HepG2 (cell line): Measurements from ENCODE around the gene RAB2B. TPM values are rescaled to one million over a fixed set of nuclear protein-coding genes. Genes with fewer than 3 reads are reported as not detected.

Experiments
- ATAC-seq: fragments of 200-7000 bp; cut with Tn5 transposase; 3 replicates; pipeline ENCODE4 v1.9.1; 2020; ENCODE audit warnings: mild to moderate bottlenecking, moderate library complexity
- BruUV-seq: library from RNA; stranded (reverse); fragments of 400-500 nt; replicated peaks from 2 replicates; lab custom pipeline; 2021; lab: Mats Ljungman, UMichigan
- CTCF ChIA-PET: fragments of 300-600 bp; formaldehyde crosslinking; extraction: SDS; loops from one replicate; lab custom pipeline; 2021; ENCODE audit warnings: low total read pairs, inconsistent platforms, low intra/inter-chr PET ratio; lab: Yijun Ruan, JAX
- POLR2A ChIA-PET: fragments of 350-600 bp; sonication (Branson Sonifier 250); formaldehyde crosslinking; loops from one replicate; lab custom pipeline; 2020; ENCODE audit warnings: antibody characterized with exemption, inconsistent platforms; lab: Yijun Ruan, JAX
- DNase-seq: peaks from one replicate; pipeline ENCODE4 v3.0.0-alpha.2; 2015; ENCODE audit warnings: low spot score
- FAIRE-seq: peaks from 3 replicates; lab custom pipeline; 2011; peaks lifted over from hg19 to GRCh38; lab: Jason Lieb, UNC
- H2AFZ ChIP-seq: one replicate; pipeline ENCODE4 v1.6.1; 2011; ENCODE audit warnings: low read length, inconsistent platforms
- H3K27ac ChIP-seq: fragments of 300-600 bp; 3 replicates; pipeline ENCODE4 v1.8.0; 2011; ENCODE audit warnings: mixed run types, mild to moderate bottlenecking, mixed read lengths, low read length, inconsistent platforms; ENCODE audit not compliant: insufficient read depth; ENCODE audit errors: extremely low read length
- H3K27me3 ChIP-seq, 2 experiments: fragments of 200-600 bp in 1 of 2; 2 replicates in 1 of 2; 3 replicates in 1 of 2; pipeline versions ENCODE4 v1.6.0 to v1.8.0; 2011; ENCODE audit warnings: low read length in 2 of 2, mild to moderate bottlenecking in 2 of 2, moderate library complexity in 2 of 2, inconsistent platforms in 1 of 2; ENCODE audit not compliant: insufficient read depth in 2 of 2, control insufficient read depth in 1 of 2
- H3K36me3 ChIP-seq, 2 experiments: fragments of 200-600 bp in 1 of 2; replicated peaks in 1 of 2; 2 replicates in 1 of 2; 3 replicates in 1 of 2; pipeline versions ENCODE4 v1.5.1 to v1.8.0; 2011; ENCODE audit warnings: low read length in 2 of 2, inconsistent platforms in 1 of 2; ENCODE audit not compliant: insufficient read depth in 2 of 2, control insufficient read depth in 1 of 2
- H3K4me1 ChIP-seq: 2 replicates; pipeline ENCODE4 v1.5.1; 2012; ENCODE audit warnings: low read length, inconsistent platforms; ENCODE audit not compliant: insufficient read depth
- H3K4me2 ChIP-seq: 2 replicates; pipeline ENCODE4 v1.6.0; 2011; ENCODE audit warnings: low read depth, low read length, inconsistent platforms
- H3K4me3 ChIP-seq, 3 experiments: fragments of 200-600 bp in 1 of 3; sonication (generic), shearing (Covaris generic) in 1 of 3; replicated peaks in 1 of 3; 2 replicates each; pipeline ENCODE4 v1.5.1; 2011 to 2016; ENCODE audit warnings: low read length in 3 of 3, inconsistent platforms in 2 of 3, low read depth in 2 of 3, mild to moderate bottlenecking in 2 of 3, control low read depth in 1 of 3, mixed read lengths in 1 of 3; ENCODE audit not compliant: insufficient read depth in 1 of 3
- H3K79me2 ChIP-seq: one replicate; pipeline ENCODE4 v1.6.1; 2011; ENCODE audit warnings: low read length, inconsistent platforms; ENCODE audit not compliant: insufficient read depth
- H3K9ac ChIP-seq: 2 replicates; pipeline ENCODE4 v1.6.0; 2011; ENCODE audit warnings: mild to moderate bottlenecking, low read depth, low read length, inconsistent platforms; ENCODE audit not compliant: insufficient read depth
- H3K9me3 ChIP-seq: 2 replicates; pipeline ENCODE4 v1.5.1; 2012; ENCODE audit warnings: mild to moderate bottlenecking, low read length
- H4K20me1 ChIP-seq: 2 replicates; pipeline ENCODE4 v1.6.0; 2011; ENCODE audit warnings: inconsistent platforms, mild to moderate bottlenecking, low read length, moderate library complexity; ENCODE audit not compliant: insufficient read depth
- BORCS8-MEF2B ChIP-seq: sonication (generic); formaldehyde crosslinking; IDR thresholded peaks from 2 replicates; pipeline ENCODE4 v1.8.0; 2022; ENCODE audit warnings: mild to moderate bottlenecking, missing genetic modification reagents
- GFI1 ChIP-seq: sonication (generic); formaldehyde crosslinking; IDR thresholded peaks from 2 replicates; pipeline ENCODE4 v1.5.0; 2020; ENCODE audit warnings: missing genetic modification reagents, mild to moderate bottlenecking, borderline replicate concordance
- NFYB ChIP-seq: sonication (generic); formaldehyde crosslinking; IDR thresholded peaks from 2 replicates; pipeline ENCODE4 v1.4.0; 2020; ENCODE audit warnings: missing genetic modification reagents
- NR2F2 ChIP-seq: IDR thresholded peaks from 2 replicates; pipeline ENCODE4 v1.6.1; 2012; ENCODE audit warnings: low read depth, inconsistent platforms, borderline replicate concordance
- PHF20 ChIP-seq: sonication (generic); formaldehyde crosslinking; IDR thresholded peaks from 2 replicates; pipeline ENCODE4 v1.5.0; 2020; ENCODE audit warnings: mild to moderate bottlenecking, missing genetic modification reagents
- POLR2AphosphoS5 ChIP-seq: IDR thresholded peaks from 2 replicates; pipeline ENCODE4 v1.6.1; 2012; ENCODE audit warnings: low read depth, low read length
- RAD21 ChIP-seq: fragments of 450-650 bp; formaldehyde crosslinking; IDR thresholded peaks from 2 replicates; pipeline ENCODE4 v1.5.0; 2020; ENCODE audit warnings: mild to moderate bottlenecking
- RARA ChIP-seq: IDR thresholded peaks from 2 replicates; pipeline ENCODE4 v1.6.1; 2016; ENCODE audit warnings: missing genetic modification reagents, missing compliant biosample characterization
- RFX1 ChIP-seq: fragments of 450-650 bp; IDR thresholded peaks from 2 replicates; pipeline ENCODE4 v1.6.1; 2017
- SYNCRIP ChIP-seq: fragments of 200-400 bp; formaldehyde crosslinking; IDR thresholded peaks from 2 replicates; pipeline ENCODE4 v1.6.1; 2018; ENCODE audit warnings: mild to moderate bottlenecking, low read depth, low read length; ENCODE audit not compliant: insufficient read depth
- TBX2 ChIP-seq: sonication (generic); formaldehyde crosslinking; IDR thresholded peaks from 2 replicates; pipeline ENCODE4 v1.5.0; 2020; ENCODE audit warnings: missing genetic modification reagents, mild to moderate bottlenecking, borderline replicate concordance
- TRIM24 ChIP-seq: sonication (generic); formaldehyde crosslinking; IDR thresholded peaks from 2 replicates; pipeline ENCODE4 v1.8.0; 2022; ENCODE audit warnings: mild to moderate bottlenecking, missing genetic modification reagents
- ZNF10 ChIP-seq: sonication (generic); formaldehyde crosslinking; IDR thresholded peaks from 2 replicates; pipeline ENCODE4 v1.4.0; 2020; ENCODE audit warnings: mild to moderate bottlenecking, low read depth, missing genetic modification reagents, borderline replicate concordance
- ZNF251 ChIP-seq: sonication (generic); formaldehyde crosslinking; IDR thresholded peaks from 2 replicates; pipeline ENCODE4 v1.9.0; 2021; ENCODE audit warnings: mild to moderate bottlenecking, missing genetic modification reagents
- ZNF282 ChIP-seq: fragments of 450-650 bp; IDR thresholded peaks from 2 replicates; pipeline ENCODE4 v1.6.1; 2018; ENCODE audit not compliant: partially characterized antibody
- WGBS: methylation state at CpG from one replicate; pipeline ENCODE4 v1.1.6; 2017; ENCODE audit warnings: low lambda C conversion rate; 5-methylcytosine and 5-hydroxymethylcytosine counted together
- in situ Hi-C: cut with HindIII; loops from 2 replicates; pipeline ENCODE4 v1.10.0; 2017; ENCODE audit warnings: low pct_unique_long_range_greater_than_20kb; ENCODE audit not compliant: extremely low pct_ligation_motif_present
- intact Hi-C: fragments of 100-400 bp; cut with micrococcal nuclease; formaldehyde crosslinking; loops from one replicate; pipeline ENCODE4 v1.10.0; 2022; ENCODE audit not compliant: unreplicated experiment
- polyA plus RNA-seq, 8 experiments: library from polyadenylated mRNA; depleted of rRNA in 3 of 8; stranded (reverse) in 7 of 8; unstranded in 1 of 8; fragments of >200 nt; fragmentation: Illumina TruSeq in 4 of 8; extraction: Trizol in 4 of 8; gene quantifications; 2 replicates each; pipeline versions ENCODE4 v1.2.1 to v1.2.3, GENCODE V29; 2011 to 2016; ENCODE audit warnings: low read depth in 4 of 8, missing spikeins in 1 of 8, mixed read lengths in 1 of 8; ENCODE audit not compliant: insufficient read depth in 1 of 8
- total RNA-seq, 5 experiments: library from RNA; depleted of rRNA; stranded (reverse); fragments of >200 nt; fragmentation: Illumina TruSeq; extraction: Trizol; gene quantifications; 2 replicates each; pipeline ENCODE4 v1.2.3, GENCODE V29; 2016; ENCODE audit warnings: low read depth in 1 of 5
- TF ChIP-seq, protein P1 (sequence below): sonication (generic); formaldehyde crosslinking; IDR thresholded peaks from 2 replicates; pipeline ENCODE4 v1.5.0; 2020; ENCODE audit warnings: mild to moderate bottlenecking, missing genetic modification reagents
- TF ChIP-seq, protein P2 (sequence below): sonication (generic); formaldehyde crosslinking; IDR thresholded peaks from 2 replicates; pipeline ENCODE4 v1.4.0; 2020; ENCODE audit warnings: missing genetic modification reagents, low read depth, mild to moderate bottlenecking, borderline replicate concordance
- TF ChIP-seq, protein P3 (sequence below), 2 experiments: sonication (generic) in 1 of 2; formaldehyde crosslinking in 1 of 2; IDR thresholded peaks; 2 replicates each; pipeline versions ENCODE4 v1.4.0 to v1.6.1; 2016 to 2020; ENCODE audit warnings: borderline replicate concordance in 1 of 2, low read depth in 1 of 2, mild to moderate bottlenecking in 1 of 2, missing genetic modification reagents in 1 of 2
- TF ChIP-seq, protein P4 (sequence below): sonication (generic); formaldehyde crosslinking; conservative IDR thresholded peaks from 2 replicates; pipeline ENCODE4 v1.4.0; 2020; ENCODE audit warnings: missing genetic modification reagents

The RAB2B gene
- total and polyA plus RNA-seq, 2 of the 13 experiments (the other 11 are each of a cell fraction or from before 2014, with no cell fraction given): 36.0 to 60.6 TPM

DNA sequence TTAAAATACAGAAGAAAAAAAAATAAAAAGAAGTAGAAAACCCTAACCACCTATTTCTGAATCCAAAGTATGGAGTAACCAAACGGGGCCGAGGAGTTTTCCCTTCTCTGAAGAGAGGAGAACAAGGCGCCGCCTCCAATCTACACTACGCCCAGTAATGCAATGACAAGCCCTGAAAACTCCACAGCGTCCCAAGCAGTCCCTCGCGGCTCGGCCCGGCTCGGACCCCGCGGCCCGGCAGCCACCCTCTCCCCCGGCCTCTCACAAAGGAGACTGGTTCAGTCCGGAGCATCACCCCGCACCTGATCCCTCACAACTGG, 21.2 kb downstream of the RAB2B start:
- H3K36me3 ChIP-seq: peaks cover 3% of the 10 kb centered on the region in 2 experiments; a peak in 2 of 5 replicates
- intact Hi-C loops (loop anchor here (5.0 kb wide), 1 partner anchor 42 kb away; no protein-coding TSS in a partner anchor), in situ Hi-C loops (no loop called here)
- H3K9me3 ChIP-seq: no peaks in the 10 kb centered on the region
- no TSS peak for BruUV-seq
- ATAC-seq (peak; percentile 60), DNase-seq (no peak), FAIRE-seq (no peak)
- H3K27ac ChIP-seq: peak overlapping the region; percentile 96
- peaks cover 49% of the 10 kb centered on the region for H3K79me2 ChIP-seq
- under 1% methylated on average over 17 of the region's 17 CpGs for WGBS
- H3K9ac ChIP-seq: peak overlapping the region; percentile 87
- H2AFZ ChIP-seq: no peak overlapping the region
- H3K4me3 ChIP-seq: peak overlapping the region; percentile 90 to 95 (median 93)
- no peaks in the 10 kb centered on the region; a peak in 1 of 5 replicates for H3K27me3 ChIP-seq
- peaks cover 39% of the 10 kb centered on the region for H3K4me1 ChIP-seq
- CTCF ChIA-PET: interaction anchor here (0.6 to 1.9 kb wide), 5 partner anchors 18 to 102 kb away, joined by 3 to 19 read pairs (median 3); partner anchors contain the start of genes RAB2B and TOX4
- peak overlapping the region; percentile 93 for H3K4me2 ChIP-seq
- peaks cover 10% of the 10 kb centered on the region for H4K20me1 ChIP-seq
- POLR2A ChIA-PET: interaction anchor here (0.6 to 4.7 kb wide), 25 partner anchors 9 to 1551 kb away, joined by 3 to 211 read pairs (median 5); partner anchors contain the start of genes APEX1, METTL3, RAB2B and SALL2
- TF ChIP-seq NFYB: no peak
- no peak for TF ChIP-seq PHF20 (CRISPR knock-in tag)
- TF ChIP-seq RAD21 (CRISPR knock-in tag): 0 out of 2 replicates have a peak, but pooled peaks have one; percentile 34
- TF ChIP-seq SYNCRIP: no peak
- TF ChIP-seq ZNF251: no peak
- TF ChIP-seq, protein P1, sequence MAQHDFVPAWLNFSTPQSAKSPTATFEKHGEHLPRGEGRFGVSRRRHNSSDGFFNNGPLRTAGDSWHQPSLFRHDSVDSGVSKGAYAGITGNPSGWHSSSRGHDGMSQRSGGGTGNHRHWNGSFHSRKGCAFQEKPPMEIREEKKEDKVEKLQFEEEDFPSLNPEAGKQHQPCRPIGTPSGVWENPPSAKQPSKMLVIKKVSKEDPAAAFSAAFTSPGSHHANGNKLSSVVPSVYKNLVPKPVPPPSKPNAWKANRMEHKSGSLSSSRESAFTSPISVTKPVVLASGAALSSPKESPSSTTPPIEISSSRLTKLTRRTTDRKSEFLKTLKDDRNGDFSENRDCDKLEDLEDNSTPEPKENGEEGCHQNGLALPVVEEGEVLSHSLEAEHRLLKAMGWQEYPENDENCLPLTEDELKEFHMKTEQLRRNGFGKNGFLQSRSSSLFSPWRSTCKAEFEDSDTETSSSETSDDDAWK: no peak
- TF ChIP-seq, protein P2, sequence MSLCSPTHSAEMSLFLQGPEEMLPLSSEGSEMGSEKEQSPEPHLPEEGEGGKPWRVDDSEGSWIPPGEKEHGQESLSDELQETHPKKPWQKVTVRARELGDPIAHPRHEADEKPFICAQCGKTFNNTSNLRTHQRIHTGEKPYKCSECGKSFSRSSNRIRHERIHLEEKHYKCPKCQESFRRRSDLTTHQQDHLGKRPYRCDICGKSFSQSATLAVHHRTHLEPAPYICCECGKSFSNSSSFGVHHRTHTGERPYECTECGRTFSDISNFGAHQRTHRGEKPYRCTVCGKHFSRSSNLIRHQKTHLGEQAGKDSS: peak; percentile 14; the same call in 1 of the 2 replicates
- TF ChIP-seq ZNF282: no peak
- TF ChIP-seq RARA: no peak
- TF ChIP-seq, protein P3, sequence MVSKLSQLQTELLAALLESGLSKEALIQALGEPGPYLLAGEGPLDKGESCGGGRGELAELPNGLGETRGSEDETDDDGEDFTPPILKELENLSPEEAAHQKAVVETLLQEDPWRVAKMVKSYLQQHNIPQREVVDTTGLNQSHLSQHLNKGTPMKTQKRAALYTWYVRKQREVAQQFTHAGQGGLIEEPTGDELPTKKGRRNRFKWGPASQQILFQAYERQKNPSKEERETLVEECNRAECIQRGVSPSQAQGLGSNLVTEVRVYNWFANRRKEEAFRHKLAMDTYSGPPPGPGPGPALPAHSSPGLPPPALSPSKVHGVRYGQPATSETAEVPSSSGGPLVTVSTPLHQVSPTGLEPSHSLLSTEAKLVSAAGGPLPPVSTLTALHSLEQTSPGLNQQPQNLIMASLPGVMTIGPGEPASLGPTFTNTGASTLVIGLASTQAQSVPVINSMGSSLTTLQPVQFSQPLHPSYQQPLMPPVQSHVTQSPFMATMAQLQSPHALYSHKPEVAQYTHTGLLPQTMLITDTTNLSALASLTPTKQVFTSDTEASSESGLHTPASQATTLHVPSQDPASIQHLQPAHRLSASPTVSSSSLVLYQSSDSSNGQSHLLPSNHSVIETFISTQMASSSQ (IDR thresholded peaks at IDR 0.05; ENCODE audit: low read depth): no peak
- TF ChIP-seq, protein P3 (CRISPR knock-in tag; IDR thresholded peaks at IDR 0.05; ENCODE audit: borderline replicate concordance): no peak
- TF ChIP-seq TBX2: no peak
- no peak for TF ChIP-seq RFX1
- no peak for TF ChIP-seq GFI1 (CRISPR knock-in tag)
- no peak for TF ChIP-seq NR2F2
- TF ChIP-seq TRIM24 (CRISPR knock-in tag): no peak
- no peak for TF ChIP-seq ZNF10
- TF ChIP-seq BORCS8-MEF2B: no peak
- TF ChIP-seq, protein P4, sequence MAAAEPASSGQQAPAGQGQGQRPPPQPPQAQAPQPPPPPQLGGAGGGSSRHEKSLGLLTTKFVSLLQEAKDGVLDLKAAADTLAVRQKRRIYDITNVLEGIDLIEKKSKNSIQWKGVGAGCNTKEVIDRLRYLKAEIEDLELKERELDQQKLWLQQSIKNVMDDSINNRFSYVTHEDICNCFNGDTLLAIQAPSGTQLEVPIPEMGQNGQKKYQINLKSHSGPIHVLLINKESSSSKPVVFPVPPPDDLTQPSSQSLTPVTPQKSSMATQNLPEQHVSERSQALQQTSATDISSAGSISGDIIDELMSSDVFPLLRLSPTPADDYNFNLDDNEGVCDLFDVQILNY (CRISPR knock-in tag): no peak
- no peak for TF ChIP-seq POLR2AphosphoS5
